GM12878 (cell line): ENCODE measurements around the gene CD83. TPM values are rescaled to one million over a fixed set of nuclear protein-coding genes. Genes with fewer than 3 reads are reported as not detected.
A peak's percentile ranks its signal among the peaks of the same experiment; 100 is the strongest.

ENCODE experiments used
- ATAC-seq: fragments of 200-7000 bp; cut with Tn5 transposase; 3 replicates; pipeline ENCODE4 v1.9.1; 2020; ENCODE audit warnings: mild to moderate bottlenecking, moderate library complexity
- BruUV-seq: library from RNA; stranded (reverse); fragments of 400-500 nt; replicated peaks from 2 replicates; lab custom pipeline; 2021; lab: Mats Ljungman, UMichigan
- CTCF ChIA-PET: fragments of 300-600 bp; sonication (Branson Sonifier 250); formaldehyde crosslinking; extraction: SDS; loops from one replicate; lab custom pipeline; 2021; ENCODE audit warnings: inconsistent platforms; lab: Yijun Ruan, JAX
- POLR2A ChIA-PET: fragments of 350-600 bp; formaldehyde crosslinking; extraction: SDS; loops from one replicate; lab custom pipeline; 2021; ENCODE audit warnings: inconsistent platforms; lab: Charles Lee
- RAD21 ChIA-PET: fragments of 300-600 bp; sonication (Branson Sonifier 250); formaldehyde crosslinking; loops from one replicate; lab custom pipeline; 2023; ENCODE audit warnings: antibody characterized with exemption; ENCODE audit not compliant: unreplicated experiment; lab: Charles Lee
- SMC1A ChIA-PET: fragments of 300-600 bp; sonication (Branson Sonifier 250); formaldehyde crosslinking; loops from one replicate; lab custom pipeline; 2023; ENCODE audit not compliant: unreplicated experiment, uncharacterized antibody; lab: Charles Lee
- DNase-seq: peaks from one replicate; pipeline ENCODE4 v3.0.0-alpha.2; 2011; ENCODE audit warnings: low read depth, low spot score
- FAIRE-seq: peaks from 3 replicates; lab custom pipeline; 2011; peaks lifted over from hg19 to GRCh38; lab: Jason Lieb, UNC
- H2AFZ ChIP-seq: 2 replicates; pipeline ENCODE4 v1.6.0; 2011; ENCODE audit warnings: low read depth, low read length, control low read depth; ENCODE audit not compliant: control insufficient read depth
- H3K27ac ChIP-seq: 2 replicates; pipeline ENCODE4 v1.5.1; 2011; ENCODE audit warnings: control low read depth; ENCODE audit not compliant: control insufficient read depth, insufficient read depth
- H3K27me3 ChIP-seq, 2 experiments: replicated peaks in 1 of 2; 2 replicates each; pipeline versions ENCODE4 v1.6.0 to v1.6.1; 2011; ENCODE audit warnings: low read length in 1 of 2; ENCODE audit not compliant: control insufficient read depth in 2 of 2, insufficient read depth in 2 of 2
- H3K36me3 ChIP-seq, 2 experiments: 2 replicates each; pipeline ENCODE4 v1.5.1; 2011; ENCODE audit warnings: low read length in 1 of 2; ENCODE audit not compliant: control insufficient read depth in 2 of 2, insufficient read depth in 2 of 2
- H3K4me1 ChIP-seq: 2 replicates; pipeline ENCODE4 v1.6.1; 2011; ENCODE audit warnings: mild to moderate bottlenecking, low read length, moderate library complexity, mixed read lengths; ENCODE audit not compliant: control insufficient read depth, insufficient read depth
- H3K4me2 ChIP-seq: 2 replicates; pipeline ENCODE4 v1.6.0; 2011; ENCODE audit warnings: control low read depth; ENCODE audit not compliant: control insufficient read depth, insufficient read depth
- H3K4me3 ChIP-seq: fragments of 200-600 bp; sonication (generic); 2 replicates; pipeline ENCODE4 v1.5.1; 2016
- H3K79me2 ChIP-seq: 2 replicates; pipeline ENCODE4 v1.6.0; 2011; ENCODE audit warnings: low read length; ENCODE audit not compliant: control insufficient read depth, insufficient read depth
- H3K9ac ChIP-seq: 2 replicates; pipeline ENCODE4 v1.8.0; 2011; ENCODE audit warnings: low read length, control low read depth, mixed read lengths; ENCODE audit not compliant: control insufficient read depth, insufficient read depth
- H3K9me3 ChIP-seq: replicated peaks from 3 replicates; pipeline ENCODE4 v1.5.1; 2011; ENCODE audit warnings: mild to moderate bottlenecking, low read length; ENCODE audit not compliant: control insufficient read depth, insufficient read depth
- H4K20me1 ChIP-seq: 2 replicates; pipeline ENCODE4 v1.6.0; 2011; ENCODE audit not compliant: control insufficient read depth, insufficient read depth
- FOXM1 ChIP-seq: IDR thresholded peaks from 2 replicates; pipeline ENCODE4 v1.6.1; 2012; ENCODE audit warnings: low read depth, mild to moderate bottlenecking, inconsistent platforms, low read length, moderate library complexity
- MTA2 ChIP-seq: fragments of 450-650 bp; IDR thresholded peaks from 2 replicates; pipeline ENCODE4 v1.6.1; 2016; ENCODE audit warnings: low read depth, mild to moderate bottlenecking, moderate library complexity
- POLR2A ChIP-seq: IDR thresholded peaks from 2 replicates; pipeline ENCODE4 v1.6.1; 2011; ENCODE audit warnings: low read depth, mild to moderate bottlenecking, low read length
- POLR2AphosphoS5 ChIP-seq: IDR thresholded peaks from 2 replicates; pipeline ENCODE4 v1.6.1; 2011; ENCODE audit warnings: mild to moderate bottlenecking, low read length, inconsistent platforms
- WGBS: methylation state at CpG from one replicate; pipeline ENCODE4 v1.1.6; 2016; ENCODE audit warnings: low lambda C conversion rate; ENCODE audit not compliant: insufficient replicate concordance, insufficient coverage; ENCODE audit errors: missing lambda C conversion rate; 5-methylcytosine and 5-hydroxymethylcytosine counted together
- in situ Hi-C: fragments of 300-500 bp; cut with MboI; formaldehyde crosslinking; loops from 9 replicates; pipeline ENCODE4 v1.14.3; 2018; ENCODE audit warnings: mixed read lengths
- intact Hi-C: fragments of 100-400 bp; cut with micrococcal nuclease; formaldehyde crosslinking; loops from one replicate; pipeline ENCODE4 v1.14.2; 2022; ENCODE audit not compliant: unreplicated experiment
- polyA plus RNA-seq, 11 experiments: library from polyadenylated mRNA; depleted of rRNA in 4 of 11; unstranded in 6 of 11; stranded (reverse) in 5 of 11; fragments of >200 nt; fragmentation: Nextera tagmentation in 4 of 11; fragmentation: Illumina TruSeq in 1 of 11; extraction: Ambion mirVana in 4 of 11; extraction: Trizol in 1 of 11; gene quantifications; 1 replicate in 1 of 11; 2 replicates in 10 of 11; pipeline versions ENCODE4 v1.2.1 to v1.2.3, GENCODE V29; 2011 to 2016; ENCODE audit warnings: inconsistent platforms in 2 of 11, missing spikeins in 2 of 11, low read depth in 1 of 11
- total RNA-seq, 4 experiments: library from RNA; depleted of rRNA in 3 of 4; stranded (reverse); fragments of >200 nt in 3 of 4; fragmentation: Illumina TruSeq in 1 of 4; extraction: Trizol in 1 of 4; gene quantifications; 2 replicates each; pipeline versions ENCODE4 v1.2.1 to v1.2.3, GENCODE V29; 2013 to 2021

The CD83 gene
- total and polyA plus RNA-seq, 10 of the 15 experiments (the other 5 are each of a cell fraction or from before 2014, with no cell fraction given): 76.1 to 174 (median 129) TPM

DNA sequence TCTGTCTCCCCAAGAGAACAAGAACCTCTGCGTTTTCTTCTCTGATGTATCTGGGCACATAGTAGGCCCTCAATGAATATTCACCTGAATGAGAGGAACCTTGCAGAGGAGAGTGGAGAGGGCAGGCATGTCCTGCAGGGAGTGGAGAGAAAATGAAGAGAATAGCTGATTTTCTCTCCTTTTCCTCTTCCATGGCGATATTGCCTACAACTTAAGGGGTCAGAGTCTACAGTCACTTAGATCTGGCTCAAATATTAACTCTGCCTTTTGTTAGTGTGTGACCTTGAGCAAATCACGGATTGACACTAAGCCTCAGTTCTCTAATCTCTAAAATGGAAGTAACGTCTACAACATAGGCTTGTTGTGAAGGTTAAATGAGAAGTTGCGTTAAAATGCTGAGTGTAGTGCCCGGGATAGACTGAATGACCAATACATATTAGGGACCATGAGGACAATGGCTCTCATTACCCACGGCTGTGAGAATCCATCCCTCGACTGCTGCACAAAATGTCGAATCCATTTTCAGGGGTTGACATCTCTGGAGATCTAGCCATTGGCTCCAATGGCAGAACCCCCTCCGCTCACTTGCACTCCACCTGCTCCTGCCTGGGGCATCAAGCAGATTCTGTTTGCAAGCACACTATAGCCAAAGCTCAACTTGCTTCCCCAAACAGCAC, 14.8 kb downstream of the CD83 start:
- no peak for TF ChIP-seq FOXM1
- peak; percentile 10; the same call in 1 of the 2 replicates for TF ChIP-seq POLR2AphosphoS5
- no peak for FAIRE-seq
- intact Hi-C loops: no loop called here
- ChIA-PET CTCF (interaction anchor here (1.0 to 14.6 kb wide), 2 partner anchors 12 to 66 kb away, joined by 3 to 204 read pairs; no protein-coding TSS in a partner anchor), RAD21 (interaction anchor here (1.1 kb wide), 1 partner anchor 64 kb away, joined by 3 read pairs; no protein-coding TSS in a partner anchor), POLR2A (no interaction called here), SMC1A (interaction anchor here (0.9 to 1.8 kb wide), 4 partner anchors 11 to 66 kb away, joined by 3 to 5 read pairs (median 3); no protein-coding TSS in a partner anchor)
- in situ Hi-C loops: no loop called here
- BruUV-seq: no TSS peak
- no peak overlapping the region for H3K9ac ChIP-seq
- no peaks in the 10 kb centered on the region; the same call in 2 of the 3 replicates for H3K9me3 ChIP-seq
- 89% methylated on average over 10 of the region's 10 CpGs for WGBS
- no peak overlapping the region for H3K4me2 ChIP-seq
- DNase-seq: no peak
- no peak overlapping the region for H3K27ac ChIP-seq
- peaks cover 6% of the 10 kb centered on the region for H3K4me1 ChIP-seq
- H3K27me3 ChIP-seq: no peaks in the 10 kb centered on the region
- H2AFZ ChIP-seq: no peak overlapping the region
- H4K20me1 ChIP-seq: peaks cover 11% of the 10 kb centered on the region
- H3K36me3 ChIP-seq: peaks cover 25 to 40% of the 10 kb centered on the region in 2 experiments; a peak in 3 of 4 replicates
- no peak overlapping the region for H3K4me3 ChIP-seq
- ATAC-seq: no peak
- H3K79me2 ChIP-seq: peaks cover 27% of the 10 kb centered on the region

DNA sequence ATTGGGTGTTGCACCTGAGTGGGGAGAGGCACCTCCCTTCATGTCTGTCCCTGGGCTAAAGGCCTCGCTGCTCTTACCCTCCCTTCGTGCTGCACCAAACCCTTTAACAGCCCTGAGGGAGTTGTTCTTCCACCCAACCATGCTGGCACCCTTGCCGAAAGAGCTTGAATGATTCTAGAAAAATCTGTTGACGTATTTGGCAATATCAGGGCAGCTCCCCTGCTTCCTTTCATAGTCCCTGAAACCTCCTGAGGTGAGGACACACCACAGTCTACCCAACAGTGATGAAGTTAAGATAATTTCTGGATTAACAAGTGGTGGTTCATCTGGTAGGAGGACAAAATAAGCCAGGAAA, 15.3 kb downstream of the CD83 start:
- Histone ChIP-seq H3K27ac (no peak overlapping the region), H3K4me1 (peaks cover 6% of the 10 kb centered on the region), H2AFZ (no peak overlapping the region), H4K20me1 (peaks cover 11% of the 10 kb centered on the region), H3K4me3 (no peak overlapping the region), H3K79me2 (peaks cover 23% of the 10 kb centered on the region), H3K9me3 (no peaks in the 10 kb centered on the region; the same call in 2 of the 3 replicates), H3K4me2 (no peak overlapping the region), H3K9ac (no peak overlapping the region), H3K27me3 (no peaks in the 10 kb centered on the region), H3K36me3 (peaks cover 25 to 40% of the 10 kb centered on the region in 2 experiments; a peak in 3 of 4 replicates)
- DNase-seq: no peak
- intact Hi-C loops (no loop called here), in situ Hi-C loops (no loop called here)
- no TSS peak for BruUV-seq
- WGBS: 89% methylated on average over 4 of the region's 4 CpGs
- POLR2A ChIA-PET: no interaction called here
- FAIRE-seq: no peak
- CTCF ChIA-PET: interaction anchor here (14.6 kb wide), 1 partner anchor 11 kb away, joined by 204 read pairs; no protein-coding TSS in a partner anchor
- no peak for ATAC-seq
- SMC1A ChIA-PET: interaction anchor here (1.1 to 1.8 kb wide), 2 partner anchors 11 to 13 kb away, joined by 3 to 5 read pairs; no protein-coding TSS in a partner anchor
- no peak for TF ChIP-seq MTA2
- TF ChIP-seq POLR2AphosphoS5: peak; percentile 22; the same call in 1 of the 2 replicates
- TF ChIP-seq POLR2A: peak; percentile 31; the same call in 1 of the 2 replicates
- RAD21 ChIA-PET: interaction anchor here (1.1 kb wide), 1 partner anchor 65 kb away, joined by 3 read pairs; no protein-coding TSS in a partner anchor
